Neural cell (in vitro differentiated cells): ENCODE results near the gene PARVB.

Source experiments
- CTCF ChIP-seq: fragments of 450-650 bp; IDR thresholded peaks from 2 replicates; pipeline ENCODE4 v1.5.1; 2014; ENCODE audit warnings: antibody characterized with exemption, mild to moderate bottlenecking, moderate library complexity; ENCODE audit not compliant: poor library complexity, severe bottlenecking
- EP300 ChIP-seq: fragments of 450-650 bp; conservative IDR thresholded peaks from 2 replicates; pipeline ENCODE4 v1.6.1; 2014; ENCODE audit warnings: antibody characterized with exemption, mild to moderate bottlenecking, moderate library complexity; ENCODE audit not compliant: poor library complexity, severe bottlenecking
- EZH2 ChIP-seq: fragments of 200-600, 300-800 bp; shearing (Covaris generic), sonication (generic); IDR thresholded peaks from 2 replicates; pipeline ENCODE4 v1.6.1; 2014; ENCODE audit warnings: antibody characterized with exemption, low read length, borderline replicate concordance, mild to moderate bottlenecking; ENCODE audit not compliant: insufficient read depth, poor library complexity, severe bottlenecking
- POLR2AphosphoS5 ChIP-seq: IDR thresholded peaks from 2 replicates; pipeline ENCODE4 v1.6.1; 2012
- SMC3 ChIP-seq: fragments of 450-650 bp; conservative IDR thresholded peaks from 2 replicates; pipeline ENCODE4 v1.6.1; 2014; ENCODE audit warnings: antibody characterized with exemption, mild to moderate bottlenecking, moderate library complexity; ENCODE audit not compliant: poor library complexity

GRCh38 chr22:44188986-44189630 lies 165.0 kb downstream of the PARVB start:
- TF ChIP-seq CTCF (no peak), POLR2AphosphoS5 (no peak), EP300 (no peak), EZH2 (no peak), SMC3 (no peak)
